SK-N-MC (cell line): ENCODE measurements around the gene EPB41L4B.

Source experiments
- DNase-seq: peaks from one replicate; pipeline ENCODE4 v3.0.0-alpha.2; 2011; ENCODE audit warnings: low read depth, low spot score
- H3K27ac ChIP-seq: fragments of 200-600 bp; sonication (generic); 2 replicates; pipeline ENCODE4 v1.5.1; 2016; ENCODE audit warnings: mixed run types
- H3K36me3 ChIP-seq: fragments of 200-600 bp; sonication (generic); 2 replicates; pipeline ENCODE4 v1.6.1; 2017; ENCODE audit warnings: antibody characterized with exemption, low read length, mixed read lengths; ENCODE audit not compliant: insufficient read depth
- H3K4me3 ChIP-seq: fragments of 200-600 bp; sonication (generic); 2 replicates; pipeline ENCODE4 v1.5.1; 2016
- H3K9ac ChIP-seq: fragments of 200-600 bp; sonication (generic); 2 replicates; pipeline ENCODE4 v1.8.0; 2017; ENCODE audit warnings: mixed run types, mixed read lengths; ENCODE audit not compliant: insufficient read length
- H3K9me3 ChIP-seq: fragments of 200-600 bp; sonication (generic); 2 replicates; pipeline ENCODE4 v1.6.1; 2017; ENCODE audit warnings: low read depth, mild to moderate bottlenecking, antibody characterized with exemption, low read length, moderate library complexity, mixed read lengths
- EZH2 ChIP-seq: fragments of 200-600 bp; sonication (generic); IDR thresholded peaks from one replicate; pipeline ENCODE4 v1.6.1; 2017; ENCODE audit warnings: antibody characterized with exemption
- FOXP2 ChIP-seq: optimal IDR thresholded peaks from 2 replicates; pipeline ENCODE3; 2011; ENCODE audit warnings: mild to moderate bottlenecking, moderate library complexity; ENCODE audit not compliant: insufficient read depth; ENCODE audit errors: extremely low read length, control extremely low read depth
- POLR2AphosphoS5 ChIP-seq: IDR thresholded peaks from 2 replicates; pipeline ENCODE4 v1.6.1; 2012; ENCODE audit warnings: mild to moderate bottlenecking, low read depth, low read length, borderline replicate concordance

EPB41L4B gene

DNA sequence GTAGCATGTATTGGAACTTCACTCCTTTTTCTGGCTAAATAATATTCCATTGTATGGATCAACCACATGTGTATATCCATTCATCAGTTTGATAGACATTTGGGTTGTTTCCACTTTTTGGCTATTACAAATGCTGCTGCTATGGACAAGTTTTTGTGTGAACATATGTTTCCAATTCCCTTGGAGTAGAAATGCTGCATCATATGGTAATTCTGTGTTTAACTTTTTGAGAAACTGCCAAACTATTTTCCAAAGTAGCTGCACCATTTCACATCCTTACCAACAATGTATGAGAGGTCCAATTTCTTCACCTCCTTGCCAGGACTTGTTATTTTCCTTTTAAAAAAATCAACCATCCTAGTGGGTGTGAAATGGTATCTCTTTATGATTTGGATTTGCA, 162.2 kb downstream of the EPB41L4B start:
- Histone ChIP-seq H3K4me3 (no peak overlapping the region), H3K27ac (no peak overlapping the region), H3K36me3 (no peaks in the 10 kb centered on the region), H3K9me3 (no peaks in the 10 kb centered on the region), H3K9ac (no peak overlapping the region)
- TF ChIP-seq FOXP2 (no peak), EZH2 (no peak), POLR2AphosphoS5 (no peak)
- DNase-seq: no peak

- Histone ChIP-seq H3K9ac (no peak overlapping the region), H3K27ac (no peak overlapping the region), H3K4me3 (no peak overlapping the region), H3K36me3 (no peaks in the 10 kb centered on the region), H3K9me3 (no peaks in the 10 kb centered on the region)
- no peak for DNase-seq
- TF ChIP-seq POLR2AphosphoS5 (no peak), FOXP2 (no peak), EZH2 (no peak)
Measured at GRCh38 chr9:109156708-109157107, 164.2 kb downstream of the EPB41L4B start.

GRCh38 chr9:109150925-109151545, 169.8 kb downstream of the EPB41L4B start:
- DNase-seq: no peak
- Histone ChIP-seq H3K36me3 (no peaks in the 10 kb centered on the region), H3K9me3 (no peaks in the 10 kb centered on the region), H3K27ac (no peak overlapping the region), H3K4me3 (no peak overlapping the region), H3K9ac (no peak overlapping the region)
- no peak for TF ChIP-seq FOXP2
- TF ChIP-seq EZH2: no peak

GRCh38 chr9:109149722-109150121, 171.1 kb downstream of the EPB41L4B start:
- TF ChIP-seq EZH2 (no peak), FOXP2 (no peak), POLR2AphosphoS5 (no peak)
- Histone ChIP-seq H3K36me3 (no peaks in the 10 kb centered on the region), H3K27ac (no peak overlapping the region), H3K9me3 (no peaks in the 10 kb centered on the region), H3K9ac (no peak overlapping the region), H3K4me3 (no peak overlapping the region)
- no peak for DNase-seq

GRCh38 chr9:109149089-109149488, 171.8 kb downstream of the EPB41L4B start:
- DNase-seq: no peak
- TF ChIP-seq POLR2AphosphoS5: no peak
- no peak for TF ChIP-seq EZH2
- no peak for TF ChIP-seq FOXP2
- no peak overlapping the region for H3K4me3 ChIP-seq
- no peaks in the 10 kb centered on the region for H3K36me3 ChIP-seq
- no peak overlapping the region for H3K9ac ChIP-seq
- H3K9me3 ChIP-seq: no peaks in the 10 kb centered on the region
- H3K27ac ChIP-seq: no peak overlapping the region

GRCh38 chr9:109145051-109145450, 175.8 kb downstream of the EPB41L4B start:
- Histone ChIP-seq H3K36me3 (no peaks in the 10 kb centered on the region), H3K27ac (no peak overlapping the region), H3K4me3 (no peak overlapping the region), H3K9me3 (no peaks in the 10 kb centered on the region), H3K9ac (no peak overlapping the region)
- no peak for DNase-seq
- TF ChIP-seq EZH2: no peak
- TF ChIP-seq FOXP2: no peak
- no peak for TF ChIP-seq POLR2AphosphoS5

DNA sequence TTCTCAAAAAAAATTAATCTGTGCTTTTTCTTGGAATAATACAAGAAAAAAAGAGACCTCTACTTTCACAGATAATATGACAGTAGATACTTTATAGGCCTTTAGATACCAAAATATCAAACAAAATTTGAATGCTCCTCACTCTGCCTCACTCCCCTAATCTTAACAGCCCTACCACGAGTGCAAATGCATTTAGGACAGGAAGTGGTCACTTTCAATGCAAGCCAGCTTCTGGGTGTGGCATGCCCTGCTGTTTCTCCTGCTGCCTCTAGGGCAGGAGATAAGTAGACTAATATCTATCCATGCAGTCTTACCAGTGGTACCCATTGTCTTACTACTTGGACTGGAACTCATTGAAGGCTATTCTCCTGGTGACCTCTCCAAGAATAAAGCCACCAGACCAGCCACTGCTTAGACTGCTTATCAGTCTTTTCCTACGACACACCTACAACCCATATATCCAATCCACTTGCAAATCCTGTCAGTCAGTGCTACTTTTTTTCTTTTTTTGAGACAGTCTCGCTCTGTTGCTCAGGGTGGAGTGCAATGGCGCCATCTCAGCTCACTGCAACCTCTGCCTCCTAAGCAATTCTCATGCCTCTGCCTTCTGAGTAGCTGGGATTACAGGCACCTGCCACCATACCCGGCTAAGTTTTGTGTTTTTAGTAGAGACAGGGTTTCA, 176.8 kb downstream of the EPB41L4B start:
- H3K9ac ChIP-seq: no peak overlapping the region
- H3K36me3 ChIP-seq: no peaks in the 10 kb centered on the region
- DNase-seq: no peak
- no peaks in the 10 kb centered on the region for H3K9me3 ChIP-seq
- TF ChIP-seq POLR2AphosphoS5: no peak
- TF ChIP-seq FOXP2: no peak
- no peak for TF ChIP-seq EZH2
- no peak overlapping the region for H3K27ac ChIP-seq
- H3K4me3 ChIP-seq: no peak overlapping the region

- H3K9me3 ChIP-seq: no peaks in the 10 kb centered on the region
- H3K36me3 ChIP-seq: no peaks in the 10 kb centered on the region
- TF ChIP-seq POLR2AphosphoS5 (no peak), EZH2 (no peak), FOXP2 (no peak)
- DNase-seq: no peak
- no peak overlapping the region for H3K4me3 ChIP-seq
- no peak overlapping the region for H3K27ac ChIP-seq
- no peak overlapping the region for H3K9ac ChIP-seq
Measured at GRCh38 chr9:109141375-109141774, 179.5 kb downstream of the EPB41L4B start.

DNA sequence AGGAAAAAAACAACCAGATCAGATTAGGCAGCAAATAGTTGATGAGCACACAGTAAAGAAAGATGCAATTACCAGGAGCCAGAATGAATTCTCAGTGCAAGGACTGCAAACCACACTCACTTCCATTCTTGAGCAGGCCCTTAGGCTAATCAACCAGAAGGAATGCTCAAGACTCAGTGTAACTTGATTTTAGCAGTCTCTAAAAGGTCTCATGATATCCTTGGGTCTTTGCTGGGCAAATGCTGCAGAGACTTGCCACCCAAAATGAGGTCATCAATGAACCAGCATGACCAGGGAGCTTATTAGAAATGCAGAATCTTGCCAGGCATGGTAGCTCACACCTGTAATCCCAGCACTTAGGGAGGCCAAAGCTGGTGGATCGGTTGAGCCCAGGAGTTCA, 181.0 kb downstream of the EPB41L4B start:
- no peaks in the 10 kb centered on the region for H3K36me3 ChIP-seq
- DNase-seq: no peak
- no peaks in the 10 kb centered on the region for H3K9me3 ChIP-seq
- no peak overlapping the region for H3K4me3 ChIP-seq
- no peak overlapping the region for H3K9ac ChIP-seq
- H3K27ac ChIP-seq: no peak overlapping the region
- TF ChIP-seq EZH2: no peak
- no peak for TF ChIP-seq POLR2AphosphoS5
- TF ChIP-seq FOXP2: no peak
